K562 (cell line): ENCODE data around the gene CNGB1. TPM values are rescaled to one million over a fixed set of nuclear protein-coding genes. Genes with fewer than 3 reads are reported as not detected.

Experiments used
- ATAC-seq: fragments of 200-7000 bp; cut with Tn5 transposase; 3 replicates; pipeline ENCODE4 v1.9.1; 2020; ENCODE audit warnings: moderate library complexity
- BruUV-seq: library from RNA; stranded (reverse); fragments of 400-500 nt; replicated peaks from 2 replicates; lab custom pipeline; 2021; lab: Mats Ljungman, UMichigan
- CTCF ChIA-PET: fragments of 300-600 bp; formaldehyde crosslinking; extraction: SDS; loops from one replicate; lab custom pipeline; 2021; ENCODE audit warnings: low intra/inter-chr PET ratio; lab: Yijun Ruan, JAX
- POLR2A ChIA-PET: fragments of 300-600, 350-650 bp; sonication (Branson Sonifier 250); formaldehyde crosslinking; extraction: SDS; loops from one replicate; lab custom pipeline; 2021; ENCODE audit warnings: antibody characterized with exemption, inconsistent platforms; lab: Yijun Ruan, JAX
- DNase-seq, 4 experiments: peaks; one replicate each; pipeline versions ENCODE4 v3.0.0 to v3.0.0-alpha.2; 2011 to 2018; ENCODE audit warnings: low spot score in 3 of 4, mixed read lengths in 3 of 4; ENCODE audit errors: extremely low read depth in 1 of 4
- FAIRE-seq: peaks from 2 replicates; lab custom pipeline; 2011; peaks lifted over from hg19 to GRCh38; lab: Jason Lieb, UNC
- H2AFZ ChIP-seq: 2 replicates; pipeline ENCODE4 v1.6.0; 2011; ENCODE audit warnings: low read depth, low read length, control low read depth, inconsistent platforms
- H3K27ac ChIP-seq: fragments of 200-600 bp; 3 replicates; pipeline ENCODE4 v1.8.0; 2011; ENCODE audit warnings: low read depth, mild to moderate bottlenecking, control low read depth, inconsistent platforms, low read length, moderate library complexity, mixed read lengths; ENCODE audit errors: extremely low read depth
- H3K27me3 ChIP-seq, 2 experiments: fragments of 300-600 bp in 1 of 2; 2 replicates in 1 of 2; 3 replicates in 1 of 2; pipeline versions ENCODE4 v1.6.0 to v1.8.0; 2011; ENCODE audit warnings: inconsistent platforms in 2 of 2, low read length in 2 of 2, mild to moderate bottlenecking in 1 of 2, mixed read lengths in 1 of 2, moderate library complexity in 1 of 2; ENCODE audit not compliant: control insufficient read depth in 2 of 2, insufficient read depth in 2 of 2
- H3K36me3 ChIP-seq: fragments of 300-600 bp; 3 replicates; pipeline ENCODE4 v1.8.0; 2011; ENCODE audit warnings: mild to moderate bottlenecking, low read length, inconsistent platforms; ENCODE audit not compliant: control insufficient read depth, insufficient read depth
- H3K4me1 ChIP-seq, 2 experiments: fragments of 200-600 bp in 1 of 2; replicated peaks in 1 of 2; 2 replicates in 1 of 2; 3 replicates in 1 of 2; pipeline versions ENCODE4 v1.5.1 to v1.8.0; 2011; ENCODE audit warnings: inconsistent platforms in 2 of 2, low read length in 2 of 2, mild to moderate bottlenecking in 1 of 2, mixed read lengths in 1 of 2, moderate library complexity in 1 of 2; ENCODE audit not compliant: control insufficient read depth in 2 of 2, insufficient read depth in 2 of 2
- H3K4me2 ChIP-seq: 2 replicates; pipeline ENCODE4 v1.6.1; 2011; ENCODE audit warnings: low read length, control low read depth, inconsistent platforms, mixed read lengths; ENCODE audit not compliant: insufficient read depth
- H3K4me3 ChIP-seq: fragments of 200-600 bp; sonication (generic), shearing (Covaris generic); 2 replicates; pipeline ENCODE4 v1.5.1; 2016; ENCODE audit warnings: control low read depth, inconsistent platforms
- H3K79me2 ChIP-seq: fragments of 200-600 bp; 3 replicates; pipeline ENCODE4 v1.8.0; 2011; ENCODE audit warnings: low read length, inconsistent platforms; ENCODE audit not compliant: control insufficient read depth, insufficient read depth
- H3K9ac ChIP-seq, 2 experiments: 2 replicates each; pipeline versions ENCODE4 v1.6.0 to v1.6.1; 2011; ENCODE audit warnings: low read depth in 2 of 2, low read length in 2 of 2, control low read depth in 1 of 2, inconsistent platforms in 1 of 2, mild to moderate bottlenecking in 1 of 2, mixed read lengths in 1 of 2; ENCODE audit not compliant: insufficient read depth in 1 of 2
- H3K9me1 ChIP-seq: one replicate; pipeline ENCODE4 v1.6.0; 2011; ENCODE audit warnings: inconsistent platforms, mild to moderate bottlenecking, low read length, moderate library complexity; ENCODE audit not compliant: control insufficient read depth, insufficient read depth
- H3K9me3 ChIP-seq: replicated peaks from 2 replicates; pipeline ENCODE4 v1.5.1; 2011; ENCODE audit warnings: low read depth, low read length, inconsistent platforms; ENCODE audit not compliant: control insufficient read depth, insufficient read depth
- H4K20me1 ChIP-seq: replicated peaks from 2 replicates; pipeline ENCODE4 v1.6.1; 2011; ENCODE audit warnings: low read length, inconsistent platforms, mixed read lengths; ENCODE audit not compliant: control insufficient read depth, insufficient read depth
- BRF1 ChIP-seq: IDR thresholded peaks from 3 replicates; pipeline ENCODE4 v1.6.1; 2011; ENCODE audit warnings: borderline replicate concordance, mild to moderate bottlenecking; ENCODE audit not compliant: insufficient read length; ENCODE audit errors: extremely low read depth
- HDAC8 ChIP-seq: fragments of 450-650 bp; IDR thresholded peaks from 2 replicates; pipeline ENCODE4 v1.6.1; 2016; ENCODE audit warnings: mild to moderate bottlenecking, missing genetic modification characterization, moderate library complexity, missing compliant biosample characterization
- OTX1 ChIP-seq: fragments of 450-650 bp; formaldehyde crosslinking; IDR thresholded peaks from 2 replicates; pipeline ENCODE4 v1.4.0; 2022; ENCODE audit warnings: mild to moderate bottlenecking
- SLC30A9 ChIP-seq: fragments of 250-450 bp; sonication (Bioruptor Pico); IDR thresholded peaks from 2 replicates; pipeline ENCODE4 v1.8.0; 2022; ENCODE audit warnings: mild to moderate bottlenecking, moderate library complexity
- TCFL5 ChIP-seq: fragments of 250-450 bp; sonication (Bioruptor Pico); conservative IDR thresholded peaks from 2 replicates; pipeline ENCODE4 v1.6.1; 2021; ENCODE audit warnings: mild to moderate bottlenecking, moderate library complexity, matching md5 sums
- WGBS: fragments of 100-300 bp; shearing (Covaris generic); methylation state at CpG from one replicate; pipeline ENCODE4 v1.1.6; 2016; ENCODE audit warnings: low coverage, mixed read lengths; ENCODE audit not compliant: insufficient coverage; ENCODE audit errors: missing lambda C conversion rate; 5-methylcytosine and 5-hydroxymethylcytosine counted together
- in situ Hi-C: fragments of 300-500 bp; cut with MboI; formaldehyde crosslinking; loops from 4 replicates; pipeline ENCODE4 v1.15.0; 2018; ENCODE audit warnings: inconsistent platforms, mixed read lengths
- intact Hi-C: fragments of 100-400 bp; cut with micrococcal nuclease; formaldehyde crosslinking; loops from 2 replicates; pipeline ENCODE4 v1.14.2; 2022
- polyA plus RNA-seq, 8 experiments: library from polyadenylated mRNA; depleted of rRNA in 4 of 8; stranded (reverse) in 5 of 8; unstranded in 3 of 8; fragments of >200 nt; fragmentation: Nextera tagmentation in 2 of 8; fragmentation: Illumina TruSeq in 1 of 8; extraction: Ambion mirVana in 2 of 8; extraction: Trizol in 1 of 8; gene quantifications; 2 replicates each; pipeline versions ENCODE4 v1.2.1 to v1.2.3, GENCODE V29; 2011 to 2014; ENCODE audit warnings: inconsistent platforms in 1 of 8, missing spikeins in 1 of 8
- total RNA-seq, 7 experiments: library from RNA; depleted of rRNA in 6 of 7; stranded (reverse); fragments of >200 nt in 6 of 7; fragmentation: Illumina TruSeq in 2 of 7; extraction: Trizol in 2 of 7; gene quantifications; 2 replicates each; pipeline versions ENCODE4 v1.2.1 to v1.2.3, GENCODE V29; 2011 to 2021; ENCODE audit warnings: low replicate concordance in 1 of 7
- TF ChIP-seq, protein P1 (sequence below), 2 experiments: fragments of 450-650 bp; conservative IDR thresholded peaks; 2 replicates each; pipeline ENCODE4 v1.6.1; 2017; ENCODE audit warnings: mild to moderate bottlenecking in 2 of 2, moderate library complexity in 2 of 2

Gene CNGB1
- total and polyA plus RNA-seq, 9 of the 15 experiments (the other 6 are each of a cell fraction or from before 2014, with no cell fraction given) = not detected

- no TSS peak for BruUV-seq
- no peak for FAIRE-seq
- Histone ChIP-seq H3K4me2 (no peak overlapping the region), H3K36me3 (no peaks in the 10 kb centered on the region), H3K27me3 (peaks cover 27 to 58% of the 10 kb centered on the region in 2 experiments; a peak in 3 of 5 replicates), H3K27ac (no peak overlapping the region), H4K20me1 (no peaks in the 10 kb centered on the region), H3K9me1 (no peaks in the 10 kb centered on the region), H3K9me3 (no peaks in the 10 kb centered on the region; the same call in 1 of the 2 replicates), H3K9ac (no peak overlapping the region), H3K4me1 (no peaks in the 10 kb centered on the region), H3K4me3 (no peak overlapping the region), H3K79me2 (no peaks in the 10 kb centered on the region), H2AFZ (no peak overlapping the region)
- 8% methylated on average over 13 of the region's 13 CpGs for WGBS
- in situ Hi-C loops = no loop called here
- intact Hi-C loops = no loop called here
- POLR2A ChIA-PET = interaction anchor here (0.6 to 2.3 kb wide), 8 partner anchors 9 to 858 kb away, joined by 3 to 6 read pairs (median 3); no protein-coding TSS in a partner anchor
- CTCF ChIA-PET = no interaction called here
- ATAC-seq = no peak
- DNase-seq = no peak
- TF ChIP-seq, protein P1, sequence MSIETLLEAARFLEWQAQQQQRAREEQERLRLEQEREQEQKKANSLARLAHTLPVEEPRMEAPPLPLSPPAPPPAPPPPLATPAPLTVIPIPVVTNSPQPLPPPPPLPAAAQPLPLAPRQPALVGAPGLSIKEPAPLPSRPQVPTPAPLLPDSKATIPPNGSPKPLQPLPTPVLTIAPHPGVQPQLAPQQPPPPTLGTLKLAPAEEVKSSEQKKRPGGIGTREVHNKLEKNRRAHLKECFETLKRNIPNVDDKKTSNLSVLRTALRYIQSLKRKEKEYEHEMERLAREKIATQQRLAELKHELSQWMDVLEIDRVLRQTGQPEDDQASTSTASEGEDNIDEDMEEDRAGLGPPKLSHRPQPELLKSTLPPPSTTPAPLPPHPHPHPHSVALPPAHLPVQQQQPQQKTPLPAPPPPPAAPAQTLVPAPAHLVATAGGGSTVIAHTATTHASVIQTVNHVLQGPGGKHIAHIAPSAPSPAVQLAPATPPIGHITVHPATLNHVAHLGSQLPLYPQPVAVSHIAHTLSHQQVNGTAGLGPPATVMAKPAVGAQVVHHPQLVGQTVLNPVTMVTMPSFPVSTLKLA (conservative IDR thresholded peaks at IDR 0.05) = no peak
- no peak for TF ChIP-seq SLC30A9
- no peak for TF ChIP-seq BRF1
- TF ChIP-seq TCFL5 (CRISPR knock-in tag) = no peak
- no peak for TF ChIP-seq HDAC8 (tag)
- TF ChIP-seq OTX1 (CRISPR knock-in tag) = no peak
Measured at GRCh38 chr16:57838161-57838560, 132.8 kb downstream of the CNGB1 start.
